ENCODE measurements around the gene SPAG17. TPM values are rescaled to one million over a fixed set of nuclear protein-coding genes. Genes with fewer than 3 reads are reported as not detected.
A peak's percentile ranks its signal among the peaks of the same experiment; 100 is the strongest.

SPAG17 gene
- total RNA-seq, 1 donor, result 3.3 TPM

DNA sequence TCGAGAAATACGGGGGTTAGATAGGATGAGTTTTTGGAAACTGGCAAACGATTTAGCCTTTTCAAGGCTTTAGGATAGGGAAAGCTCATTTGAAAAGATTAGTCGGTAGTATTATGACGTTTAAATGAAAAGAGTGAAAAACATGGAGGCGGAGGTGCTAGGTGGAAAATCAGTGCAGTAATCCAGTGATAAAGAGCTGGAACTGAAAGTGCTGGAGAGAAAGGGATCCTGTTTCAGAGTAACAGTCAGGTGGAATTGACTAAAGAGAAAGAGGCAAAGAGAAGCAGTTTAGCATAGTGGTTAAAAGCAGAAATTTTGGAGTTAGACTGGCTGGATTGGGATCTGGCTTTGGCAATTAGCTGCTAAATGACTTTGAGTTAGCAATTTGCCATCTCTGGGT lies 254.5 kb downstream of the SPAG17 start:
- peak overlapping the region; percentile 94 for H2AFZ ChIP-seq (ENCODE audit: low read length)
- DNase-seq (ENCODE audit: insufficient read length, low spot score, missing footprints), result peak; percentile 51
- H3K36me3 ChIP-seq (ENCODE audit: insufficient read depth, low read length), result peaks cover 10% of the 10 kb centered on the region
- H3K27me3 ChIP-seq (ENCODE audit: insufficient read depth, low read length), result no peaks in the 10 kb centered on the region
- no peaks in the 10 kb centered on the region for H3K9me3 ChIP-seq (ENCODE audit: low read depth, low read length)
- peak overlapping the region; percentile 86 for H3K4me3 ChIP-seq (ENCODE audit: insufficient read depth, low read length)
- TF ChIP-seq, protein P1, sequence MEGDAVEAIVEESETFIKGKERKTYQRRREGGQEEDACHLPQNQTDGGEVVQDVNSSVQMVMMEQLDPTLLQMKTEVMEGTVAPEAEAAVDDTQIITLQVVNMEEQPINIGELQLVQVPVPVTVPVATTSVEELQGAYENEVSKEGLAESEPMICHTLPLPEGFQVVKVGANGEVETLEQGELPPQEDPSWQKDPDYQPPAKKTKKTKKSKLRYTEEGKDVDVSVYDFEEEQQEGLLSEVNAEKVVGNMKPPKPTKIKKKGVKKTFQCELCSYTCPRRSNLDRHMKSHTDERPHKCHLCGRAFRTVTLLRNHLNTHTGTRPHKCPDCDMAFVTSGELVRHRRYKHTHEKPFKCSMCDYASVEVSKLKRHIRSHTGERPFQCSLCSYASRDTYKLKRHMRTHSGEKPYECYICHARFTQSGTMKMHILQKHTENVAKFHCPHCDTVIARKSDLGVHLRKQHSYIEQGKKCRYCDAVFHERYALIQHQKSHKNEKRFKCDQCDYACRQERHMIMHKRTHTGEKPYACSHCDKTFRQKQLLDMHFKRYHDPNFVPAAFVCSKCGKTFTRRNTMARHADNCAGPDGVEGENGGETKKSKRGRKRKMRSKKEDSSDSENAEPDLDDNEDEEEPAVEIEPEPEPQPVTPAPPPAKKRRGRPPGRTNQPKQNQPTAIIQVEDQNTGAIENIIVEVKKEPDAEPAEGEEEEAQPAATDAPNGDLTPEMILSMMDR (IDR thresholded peaks at IDR 0.05; ENCODE audit: extremely low read depth, low read depth, low read length), result no peak
- peak overlapping the region; percentile 58 for H3K27ac ChIP-seq (ENCODE audit: low read depth, low read length)
- H3K79me2 ChIP-seq (ENCODE audit: insufficient read depth, low read length), result peaks cover 85% of the 10 kb centered on the region
- peaks cover 19% of the 10 kb centered on the region for H3K4me1 ChIP-seq (ENCODE audit: insufficient read depth, low read length)
- H4K20me1 ChIP-seq (ENCODE audit: insufficient read depth, low read length), result peaks cover 26% of the 10 kb centered on the region
- H3K4me2 ChIP-seq (ENCODE audit: insufficient read depth, low read length), result peak overlapping the region; percentile 84

DNA sequence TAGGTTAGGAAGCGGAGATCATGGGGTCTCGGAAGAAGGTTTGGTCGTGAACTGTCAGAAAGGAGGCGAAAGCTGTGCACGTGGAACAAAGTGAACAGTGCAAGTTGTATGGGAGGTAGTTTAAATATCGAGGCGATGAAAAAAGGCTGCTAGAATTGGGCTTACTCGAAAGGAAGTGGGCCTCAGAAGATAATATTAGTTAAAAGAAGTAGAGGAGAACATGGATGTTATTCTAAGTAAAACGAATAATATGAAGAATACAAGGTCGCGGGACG lies 254.9 kb downstream of the SPAG17 start:
- TF ChIP-seq, protein P1 (IDR thresholded peaks at IDR 0.05; ENCODE audit: extremely low read depth, low read depth, low read length), result no peak
- Histone ChIP-seq H3K27ac (ENCODE audit: low read depth, low read length) (peak overlapping the region; percentile 58), H4K20me1 (ENCODE audit: insufficient read depth, low read length) (peaks cover 29% of the 10 kb centered on the region), H3K79me2 (ENCODE audit: insufficient read depth, low read length) (peaks cover 89% of the 10 kb centered on the region), H2AFZ (ENCODE audit: low read length) (peak overlapping the region; percentile 94), H3K9me3 (ENCODE audit: low read depth, low read length) (no peaks in the 10 kb centered on the region), H3K4me3 (ENCODE audit: insufficient read depth, low read length) (peak overlapping the region; percentile 86), H3K27me3 (ENCODE audit: insufficient read depth, low read length) (no peaks in the 10 kb centered on the region), H3K36me3 (ENCODE audit: insufficient read depth, low read length) (peaks cover 8% of the 10 kb centered on the region), H3K4me2 (ENCODE audit: insufficient read depth, low read length) (peak overlapping the region; percentile 84), H3K4me1 (ENCODE audit: insufficient read depth, low read length) (peaks cover 19% of the 10 kb centered on the region)
- DNase-seq (ENCODE audit: insufficient read length, low spot score, missing footprints), result no peak

DNA sequence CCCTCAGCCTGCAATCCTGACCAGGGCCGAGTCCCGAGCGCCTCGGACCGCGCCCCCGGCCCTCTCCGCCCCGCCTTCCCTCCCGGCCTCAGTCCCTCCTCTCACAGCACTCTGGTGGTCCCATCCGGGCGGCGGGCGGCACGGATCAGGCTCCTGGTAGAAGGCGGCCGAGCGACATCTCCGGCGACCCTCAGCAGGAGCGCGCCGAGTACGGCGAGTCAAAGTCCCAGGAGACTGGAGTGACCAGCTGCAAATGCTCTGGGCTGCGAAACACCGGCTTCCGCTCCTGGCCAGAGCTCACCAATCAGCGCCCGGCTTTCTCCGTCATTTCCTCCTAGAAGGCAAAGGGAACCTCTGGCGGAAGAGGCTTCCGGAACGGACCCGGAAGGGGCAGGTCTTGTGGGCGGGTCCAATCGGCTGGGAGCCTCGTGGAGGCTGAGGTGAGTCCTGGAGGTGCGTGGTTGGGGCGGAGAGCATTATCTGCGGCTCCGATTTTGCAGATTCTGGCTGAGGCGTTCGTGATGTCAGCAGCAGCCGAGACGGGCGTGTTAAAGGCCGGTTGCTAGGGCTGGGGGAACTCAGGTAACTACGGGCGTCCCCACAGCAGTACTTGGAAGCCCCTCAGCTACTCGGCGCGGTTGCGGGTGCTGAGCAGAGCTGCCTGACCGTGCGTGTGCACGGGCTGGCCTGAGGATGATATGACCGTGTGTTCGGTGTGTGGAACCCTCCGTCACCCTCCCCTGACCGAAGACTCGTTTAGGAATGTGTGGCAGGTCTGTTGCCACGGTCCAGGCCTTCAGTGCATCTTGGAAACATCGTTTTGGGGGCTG lies 255.5 kb downstream of the SPAG17 start, which contains the start of the genes GDAP2 and WDR3:
GDAP2 (minus strand) TSS at position 279 of the 830 bp plus-strand sequence. CDS start 9,264 bp downstream, outside the sequence.
WDR3 (plus strand) TSS at position 397 of the 830 bp plus-strand sequence. CDS start 3,581 bp downstream, outside the sequence.
- peak within 1 kb of the TSS; percentile 84 for H3K4me2 ChIP-seq (ENCODE audit: insufficient read depth, low read length)
- TF ChIP-seq, protein P1 (IDR thresholded peaks at IDR 0.05; ENCODE audit: extremely low read depth, low read depth, low read length), result no peak
- H4K20me1 ChIP-seq (ENCODE audit: insufficient read depth, low read length), result peaks cover 31% of the 10 kb centered on the region
- H3K27me3 ChIP-seq (ENCODE audit: insufficient read depth, low read length), result no peaks in the 10 kb centered on the region
- peak within 1 kb of the TSS; percentile 86 for H3K4me3 ChIP-seq (ENCODE audit: insufficient read depth, low read length)
- peaks cover 91% of the 10 kb centered on the region for H3K79me2 ChIP-seq (ENCODE audit: insufficient read depth, low read length)
- H3K4me1 ChIP-seq (ENCODE audit: insufficient read depth, low read length), result peaks cover 19% of the 10 kb centered on the region
- DNase-seq (ENCODE audit: insufficient read length, low spot score, missing footprints), result peak; percentile 91
- peaks cover 3% of the 10 kb centered on the region for H3K36me3 ChIP-seq (ENCODE audit: insufficient read depth, low read length)
- H2AFZ ChIP-seq (ENCODE audit: low read length), result peak within 1 kb of the TSS; percentile 94
- no peaks in the 10 kb centered on the region for H3K9me3 ChIP-seq (ENCODE audit: low read depth, low read length)
- H3K27ac ChIP-seq (ENCODE audit: low read depth, low read length), result peak within 1 kb of the TSS; percentile 58

DNA sequence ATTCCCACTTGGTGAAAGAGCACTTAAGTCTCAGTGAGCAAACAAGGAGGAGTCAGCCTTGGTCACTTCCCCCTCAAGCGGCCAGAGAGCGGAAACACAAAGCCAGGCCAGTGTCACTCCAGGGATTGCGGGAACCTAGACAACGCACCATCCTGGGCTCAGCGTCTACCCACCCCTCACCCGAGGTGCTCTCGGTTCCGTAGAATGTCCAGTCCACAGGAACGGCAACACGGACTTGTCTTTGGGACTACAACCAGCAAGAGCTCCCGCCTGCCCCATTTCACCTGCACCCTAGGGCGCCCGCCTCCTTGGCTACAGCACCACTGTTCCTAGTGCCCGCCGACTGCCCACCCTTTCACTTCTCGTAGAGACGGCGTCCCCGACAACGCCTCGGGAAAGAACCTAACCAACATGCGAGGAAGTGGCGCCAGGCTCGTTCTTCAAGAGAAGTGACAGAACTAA lies 256.1 kb downstream of the SPAG17 start:
- TF ChIP-seq, protein P1 (IDR thresholded peaks at IDR 0.05; ENCODE audit: extremely low read depth, low read depth, low read length), result peak; percentile 28
- Histone ChIP-seq H3K27me3 (ENCODE audit: insufficient read depth, low read length) (no peaks in the 10 kb centered on the region), H3K4me2 (ENCODE audit: insufficient read depth, low read length) (peak overlapping the region; percentile 84), H3K4me1 (ENCODE audit: insufficient read depth, low read length) (peaks cover 19% of the 10 kb centered on the region), H3K9me3 (ENCODE audit: low read depth, low read length) (no peaks in the 10 kb centered on the region), H2AFZ (ENCODE audit: low read length) (peak overlapping the region; percentile 94), H3K27ac (ENCODE audit: low read depth, low read length) (peak overlapping the region; percentile 58), H4K20me1 (ENCODE audit: insufficient read depth, low read length) (peaks cover 34% of the 10 kb centered on the region), H3K36me3 (ENCODE audit: insufficient read depth, low read length) (no peaks in the 10 kb centered on the region), H3K79me2 (ENCODE audit: insufficient read depth, low read length) (peaks cover 93% of the 10 kb centered on the region), H3K4me3 (ENCODE audit: insufficient read depth, low read length) (peak overlapping the region; percentile 86)
- peak; percentile 81 for DNase-seq (ENCODE audit: insufficient read length, low spot score, missing footprints)
